ENCODE results near the gene DRG2.

The DRG2 gene

GRCh38 chr17:18039535-18040260 is 48.0 kb upstream of the DRG2 start:
- H3K79me2 ChIP-seq (ENCODE audit: insufficient read depth, low read length): peaks cover 47% of the 10 kb centered on the region
- H3K9ac ChIP-seq (ENCODE audit: low read length): peak overlapping the region; percentile 72
- H3K4me2 ChIP-seq (ENCODE audit: low read depth, low read length, poor library complexity, severe bottlenecking): peak overlapping the region; percentile 73
- H3K9me2 ChIP-seq (replicated peaks; ENCODE audit: insufficient read depth, low read length): no peaks in the 10 kb centered on the region
- H3K4me3 ChIP-seq (ENCODE audit: insufficient read depth, low read length, poor library complexity, severe bottlenecking): peak overlapping the region; percentile 89
- H3K36me3 ChIP-seq (ENCODE audit: low read length): no peaks in the 10 kb centered on the region
- no peaks in the 10 kb centered on the region for H3K27me3 ChIP-seq (ENCODE audit: low read length)
- H3K27ac ChIP-seq (ENCODE audit: low read depth, low read length): no peak overlapping the region
- H2AFZ ChIP-seq (ENCODE audit: low read depth, low read length, severe bottlenecking): peak overlapping the region; percentile 69
- H3F3A ChIP-seq (ENCODE audit: insufficient read depth): peaks cover 8% of the 10 kb centered on the region; the same call in 1 of the 2 replicates
- H3K9me3 ChIP-seq (ENCODE audit: insufficient read depth, low read length): no peaks in the 10 kb centered on the region
- no peaks in the 10 kb centered on the region for H4K20me1 ChIP-seq (ENCODE audit: low read depth, low read length)
- TF ChIP-seq CTCF (IDR thresholded peaks at IDR 0.05; ENCODE audit: insufficient read depth, low read length, poor library complexity, severe bottlenecking) (no peak), EZH2phosphoT487 (conservative IDR thresholded peaks at IDR 0.05; ENCODE audit: low read length) (no peak)

GRCh38 chr17:18040261-18040858 is 47.4 kb upstream of the DRG2 start:
- H3K9me3 ChIP-seq (ENCODE audit: insufficient read depth, low read length): no peaks in the 10 kb centered on the region
- H4K20me1 ChIP-seq (ENCODE audit: low read depth, low read length): no peaks in the 10 kb centered on the region
- no peak overlapping the region for H3K27ac ChIP-seq (ENCODE audit: low read depth, low read length)
- H3K4me3 ChIP-seq (ENCODE audit: insufficient read depth, low read length, poor library complexity, severe bottlenecking): peak overlapping the region; percentile 89
- peaks cover 41% of the 10 kb centered on the region for H3K79me2 ChIP-seq (ENCODE audit: insufficient read depth, low read length)
- no peaks in the 10 kb centered on the region for H3K27me3 ChIP-seq (ENCODE audit: low read length)
- no peaks in the 10 kb centered on the region for H3K9me2 ChIP-seq (replicated peaks; ENCODE audit: insufficient read depth, low read length)
- H3K9ac ChIP-seq (ENCODE audit: low read length): peak overlapping the region; percentile 72
- peak overlapping the region; percentile 69 for H2AFZ ChIP-seq (ENCODE audit: low read depth, low read length, severe bottlenecking)
- H3K4me2 ChIP-seq (ENCODE audit: low read depth, low read length, poor library complexity, severe bottlenecking): peak overlapping the region; percentile 73
- no peak for TF ChIP-seq CTCF (IDR thresholded peaks at IDR 0.05; ENCODE audit: insufficient read depth, low read length, poor library complexity, severe bottlenecking)
- TF ChIP-seq EZH2phosphoT487 (conservative IDR thresholded peaks at IDR 0.05; ENCODE audit: low read length): no peak
- H3F3A ChIP-seq (ENCODE audit: insufficient read depth): peaks cover 8% of the 10 kb centered on the region; the same call in 1 of the 2 replicates
- no peaks in the 10 kb centered on the region for H3K36me3 ChIP-seq (ENCODE audit: low read length)

GRCh38 chr17:18041776-18042175 is 46.0 kb upstream of the DRG2 start:
- no peak overlapping the region for H3K9ac ChIP-seq (ENCODE audit: low read length)
- H3K27me3 ChIP-seq (ENCODE audit: low read length): no peaks in the 10 kb centered on the region
- H3K4me2 ChIP-seq (ENCODE audit: low read depth, low read length, poor library complexity, severe bottlenecking): peak overlapping the region; percentile 73
- H3K79me2 ChIP-seq (ENCODE audit: insufficient read depth, low read length): peaks cover 29% of the 10 kb centered on the region
- H3K4me3 ChIP-seq (ENCODE audit: insufficient read depth, low read length, poor library complexity, severe bottlenecking): no peak overlapping the region
- peaks cover 8% of the 10 kb centered on the region; the same call in 1 of the 2 replicates for H3F3A ChIP-seq (ENCODE audit: insufficient read depth)
- TF ChIP-seq CTCF (IDR thresholded peaks at IDR 0.05; ENCODE audit: insufficient read depth, low read length, poor library complexity, severe bottlenecking): no peak
- no peak for TF ChIP-seq EZH2phosphoT487 (conservative IDR thresholded peaks at IDR 0.05; ENCODE audit: low read length)
- no peaks in the 10 kb centered on the region for H3K9me3 ChIP-seq (ENCODE audit: insufficient read depth, low read length)
- no peak overlapping the region for H3K27ac ChIP-seq (ENCODE audit: low read depth, low read length)
- no peaks in the 10 kb centered on the region for H3K9me2 ChIP-seq (replicated peaks; ENCODE audit: insufficient read depth, low read length)
- no peaks in the 10 kb centered on the region for H4K20me1 ChIP-seq (ENCODE audit: low read depth, low read length)
- no peak overlapping the region for H2AFZ ChIP-seq (ENCODE audit: low read depth, low read length, severe bottlenecking)
- H3K36me3 ChIP-seq (ENCODE audit: low read length): no peaks in the 10 kb centered on the region

Measured in SU-DHL-6 (cell line).